HEK293T (cell line): Measurements from ENCODE around the gene RPSA.

Experiments
- ARNT ChIP-seq: fragments of 450-650 bp; IDR thresholded peaks from 2 replicates; pipeline ENCODE4 v1.6.1; 2017; ENCODE audit warnings: mild to moderate bottlenecking
- BHLHE40 ChIP-seq: fragments of 450-650 bp; IDR thresholded peaks from 2 replicates; pipeline ENCODE4 v1.6.1; 2016; ENCODE audit warnings: mild to moderate bottlenecking, moderate library complexity, borderline replicate concordance
- FOXK2 ChIP-seq: fragments of 450-650 bp; IDR thresholded peaks from 2 replicates; pipeline ENCODE4 v1.6.1; 2016; ENCODE audit warnings: mild to moderate bottlenecking
- NFRKB ChIP-seq: fragments of 450-650 bp; IDR thresholded peaks from 2 replicates; pipeline ENCODE4 v1.6.1; 2016; ENCODE audit warnings: mild to moderate bottlenecking, moderate library complexity
- TARDBP ChIP-seq: fragments of 450-650 bp; IDR thresholded peaks from 2 replicates; pipeline ENCODE4 v1.6.1; 2016
- ZNF384 ChIP-seq: fragments of 450-650 bp; IDR thresholded peaks from 2 replicates; pipeline ENCODE4 v1.6.1; 2016

GRCh38 chr3:39429466-39429865 lies 22.9 kb downstream of the RPSA start:
- TF ChIP-seq ZNF384 (no peak), BHLHE40 (no peak), NFRKB (no peak), ARNT (no peak), TARDBP (no peak), FOXK2 (no peak)
